HUES48 (cell line): ENCODE measurements around the gene EMILIN2.

ENCODE experiments used
- H3K27ac ChIP-seq: one replicate; pipeline ENCODE4 v1.7.0; 2013; ENCODE audit warnings: low read depth, low read length, inconsistent platforms
- H3K27me3 ChIP-seq: 2 replicates; pipeline ENCODE4 v1.6.1; 2013; ENCODE audit warnings: mild to moderate bottlenecking, low read length; ENCODE audit not compliant: control insufficient read depth, insufficient read depth
- H3K36me3 ChIP-seq: 2 replicates; pipeline ENCODE4 v1.6.1; 2013; ENCODE audit warnings: low read length; ENCODE audit not compliant: control insufficient read depth, insufficient read depth
- H3K4me1 ChIP-seq: 2 replicates; pipeline ENCODE4 v1.6.1; 2013; ENCODE audit warnings: mild to moderate bottlenecking, low read length; ENCODE audit not compliant: control insufficient read depth, insufficient read depth
- H3K4me3 ChIP-seq: 2 replicates; pipeline ENCODE4 v1.5.1; 2013; ENCODE audit warnings: mild to moderate bottlenecking, low read depth, low read length
- H3K9ac ChIP-seq: 2 replicates; pipeline ENCODE4 v1.6.1; 2013; ENCODE audit warnings: mild to moderate bottlenecking, low read depth, low read length, moderate library complexity
- H3K9me3 ChIP-seq: 2 replicates; pipeline ENCODE4 v1.6.1; 2013; ENCODE audit warnings: low read length; ENCODE audit not compliant: control insufficient read depth, insufficient read depth

The EMILIN2 gene

DNA sequence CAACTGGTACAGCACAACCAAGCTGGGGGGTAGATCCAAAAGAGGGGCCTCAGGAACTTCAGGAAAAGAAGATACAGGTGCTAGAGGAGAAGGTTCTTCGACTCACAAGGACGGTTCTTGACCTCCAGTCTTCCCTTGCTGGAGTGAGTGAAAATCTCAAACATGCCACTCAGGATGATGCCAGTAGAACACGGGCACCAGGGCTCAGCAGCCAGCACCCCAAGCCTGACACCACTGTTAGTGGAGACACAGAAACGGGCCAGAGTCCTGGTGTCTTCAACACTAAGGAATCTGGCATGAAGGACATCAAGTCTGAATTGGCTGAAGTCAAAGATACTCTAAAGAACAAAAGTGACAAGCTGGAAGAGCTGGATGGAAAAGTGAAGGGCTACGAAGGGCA, 43.8 kb downstream of the EMILIN2 start:
- Histone ChIP-seq H3K27ac (no peak overlapping the region), H3K9ac (no peak overlapping the region), H3K4me1 (no peaks in the 10 kb centered on the region), H3K9me3 (no peaks in the 10 kb centered on the region), H3K27me3 (no peaks in the 10 kb centered on the region), H3K4me3 (no peak overlapping the region), H3K36me3 (no peaks in the 10 kb centered on the region)

DNA sequence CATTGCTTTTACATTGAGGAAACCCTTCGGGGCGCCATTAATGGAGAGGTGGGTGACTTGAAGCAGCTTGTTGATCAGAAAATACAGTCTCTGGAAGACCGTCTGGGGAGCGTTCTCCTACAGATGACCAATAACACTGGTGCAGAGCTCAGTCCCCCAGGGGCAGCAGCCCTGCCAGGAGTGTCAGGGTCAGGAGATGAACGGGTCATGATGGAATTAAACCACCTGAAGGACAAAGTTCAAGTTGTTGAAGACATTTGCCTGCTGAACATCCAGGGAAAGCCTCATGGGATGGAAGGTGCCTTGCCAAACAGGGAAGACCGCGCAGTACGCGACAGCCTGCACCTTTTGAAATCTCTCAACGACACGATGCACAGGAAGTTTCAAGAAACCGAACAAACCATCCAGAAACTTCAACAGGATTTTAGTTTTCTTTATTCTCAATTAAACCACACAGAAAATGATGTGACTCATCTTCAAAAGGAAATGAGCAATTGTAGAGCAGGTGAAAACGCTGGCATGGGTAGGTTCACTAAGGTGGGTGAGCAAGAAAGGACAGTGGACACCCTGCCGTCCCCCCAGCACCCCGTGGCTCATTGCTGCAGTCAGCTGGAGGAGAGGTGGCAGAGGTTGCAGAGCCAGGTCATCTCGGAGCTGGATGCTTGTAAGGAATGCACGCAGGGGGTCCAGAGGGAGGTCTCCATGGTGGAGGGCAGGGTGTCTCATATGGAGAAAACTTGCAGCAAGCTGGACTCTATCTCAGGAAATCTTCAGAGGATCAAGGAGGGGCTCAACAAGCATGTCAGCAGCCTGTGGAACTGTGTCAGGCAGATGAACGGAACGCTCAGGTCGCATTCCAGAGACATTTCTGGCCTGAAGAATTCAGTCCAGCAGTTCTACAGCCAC, 45.0 kb downstream of the EMILIN2 start:
- no peaks in the 10 kb centered on the region for H3K4me1 ChIP-seq
- H3K9me3 ChIP-seq, result no peaks in the 10 kb centered on the region
- H3K4me3 ChIP-seq, result no peak overlapping the region
- no peaks in the 10 kb centered on the region for H3K36me3 ChIP-seq
- H3K27ac ChIP-seq, result no peak overlapping the region
- H3K9ac ChIP-seq, result no peak overlapping the region
- no peaks in the 10 kb centered on the region for H3K27me3 ChIP-seq

DNA sequence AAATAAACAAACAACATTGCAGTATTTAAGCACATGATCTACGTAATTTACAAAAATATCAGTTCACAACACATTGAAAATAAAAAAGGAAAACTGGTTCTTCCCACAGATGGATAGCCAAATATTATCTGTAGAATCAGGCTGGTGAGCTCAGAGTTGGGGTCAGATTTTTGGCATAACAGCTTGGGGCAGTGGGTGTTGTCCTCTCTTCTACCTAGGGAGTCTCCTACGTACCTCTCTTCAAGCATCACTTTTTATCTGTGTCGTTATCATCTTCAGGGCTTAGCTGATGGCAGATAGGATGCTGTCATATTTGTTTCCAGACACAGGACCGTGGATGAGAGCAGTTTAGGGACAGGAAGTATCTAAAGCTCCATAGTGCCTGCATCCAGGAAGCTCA, 46.2 kb downstream of the EMILIN2 start:
- Histone ChIP-seq H3K27ac (no peak overlapping the region), H3K9me3 (no peaks in the 10 kb centered on the region), H3K27me3 (no peaks in the 10 kb centered on the region), H3K36me3 (no peaks in the 10 kb centered on the region), H3K4me1 (peaks cover 3% of the 10 kb centered on the region; the same call in 1 of the 2 replicates), H3K4me3 (no peak overlapping the region), H3K9ac (no peak overlapping the region)

GRCh38 chr18:2893676-2894075, 46.9 kb downstream of the EMILIN2 start:
- Histone ChIP-seq H3K4me1 (peaks cover 3% of the 10 kb centered on the region; the same call in 1 of the 2 replicates), H3K9me3 (no peaks in the 10 kb centered on the region), H3K27ac (peak overlapping the region; percentile 37), H3K9ac (no peak overlapping the region), H3K27me3 (no peaks in the 10 kb centered on the region), H3K36me3 (no peaks in the 10 kb centered on the region), H3K4me3 (no peak overlapping the region)

DNA sequence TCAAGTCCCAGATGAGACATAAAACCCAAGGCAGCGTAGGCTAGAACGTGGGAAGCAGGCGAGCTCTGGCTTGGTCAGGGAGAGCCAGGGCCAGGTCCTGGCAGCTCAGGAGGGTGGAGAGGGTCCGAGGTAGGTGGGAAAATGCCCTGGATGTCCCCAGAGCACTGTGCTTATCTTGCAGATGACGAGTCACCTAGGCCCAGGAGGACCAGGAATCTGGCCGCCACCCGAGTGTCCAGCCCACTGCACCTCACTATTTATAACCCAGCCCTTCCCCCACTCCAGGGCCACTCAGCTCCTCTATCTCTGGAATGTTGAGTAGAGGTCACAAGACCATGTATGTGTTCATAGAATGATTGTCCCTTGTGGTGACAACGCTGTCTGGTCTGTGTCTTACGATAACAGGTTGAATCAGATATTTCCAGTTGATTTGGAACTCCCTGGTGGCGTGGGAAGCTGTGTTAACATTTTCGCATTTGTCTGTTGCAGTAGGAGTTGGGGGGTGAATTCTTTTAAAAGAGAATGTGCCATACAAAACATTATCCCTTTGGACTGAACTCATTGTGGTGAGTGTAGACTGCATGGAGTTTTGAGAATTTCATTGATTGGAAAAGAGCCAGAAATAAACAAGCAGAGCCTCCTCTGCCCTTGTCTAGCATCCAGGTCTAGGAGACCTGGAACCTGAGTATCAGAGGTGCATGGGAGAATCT, 47.5 kb downstream of the EMILIN2 start:
- H3K27me3 ChIP-seq, result no peaks in the 10 kb centered on the region
- no peaks in the 10 kb centered on the region for H3K9me3 ChIP-seq
- H3K4me3 ChIP-seq, result no peak overlapping the region
- peak overlapping the region; percentile 37 for H3K27ac ChIP-seq
- no peaks in the 10 kb centered on the region for H3K36me3 ChIP-seq
- H3K9ac ChIP-seq, result no peak overlapping the region
- H3K4me1 ChIP-seq, result peaks cover 5% of the 10 kb centered on the region; the same call in 1 of the 2 replicates

DNA sequence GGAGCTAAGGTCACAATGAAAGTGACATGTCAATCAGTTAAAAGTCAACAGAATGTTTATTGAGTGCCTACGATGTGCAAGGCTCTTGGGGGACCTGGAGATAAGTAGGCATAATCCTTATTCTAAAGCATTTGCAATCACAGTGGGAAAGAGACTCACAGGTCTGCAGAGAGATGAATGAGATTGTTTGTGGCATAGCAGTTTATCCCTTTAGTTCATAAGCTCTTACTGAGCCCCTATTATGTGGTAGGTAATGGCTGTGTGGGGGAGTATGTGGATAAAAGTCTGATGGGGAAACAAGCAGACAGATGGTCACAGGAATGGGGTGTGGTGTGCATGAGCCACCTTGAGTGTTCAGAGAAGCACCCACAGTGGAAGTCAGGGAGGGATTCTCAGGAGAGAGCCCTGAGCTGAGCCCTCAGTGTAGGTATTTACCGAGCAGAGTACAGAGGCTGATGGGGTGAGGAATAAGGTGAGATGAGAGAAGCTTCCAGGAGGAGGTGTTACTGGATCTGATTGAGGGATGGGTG, 48.1 kb downstream of the EMILIN2 start:
- Histone ChIP-seq H3K9me3 (no peaks in the 10 kb centered on the region), H3K4me1 (peaks cover 5% of the 10 kb centered on the region; the same call in 1 of the 2 replicates), H3K27ac (no peak overlapping the region), H3K4me3 (no peak overlapping the region), H3K27me3 (no peaks in the 10 kb centered on the region), H3K36me3 (no peaks in the 10 kb centered on the region), H3K9ac (no peak overlapping the region)

GRCh38 chr18:2895391-2895790, 48.6 kb downstream of the EMILIN2 start:
- Histone ChIP-seq H3K27me3 (no peaks in the 10 kb centered on the region), H3K4me1 (peaks cover 5% of the 10 kb centered on the region; the same call in 1 of the 2 replicates), H3K36me3 (no peaks in the 10 kb centered on the region), H3K9me3 (no peaks in the 10 kb centered on the region), H3K27ac (no peak overlapping the region), H3K4me3 (no peak overlapping the region), H3K9ac (no peak overlapping the region)

GRCh38 chr18:2896990-2897389, 50.2 kb downstream of the EMILIN2 start:
- no peak overlapping the region for H3K9ac ChIP-seq
- H3K27ac ChIP-seq, result no peak overlapping the region
- no peaks in the 10 kb centered on the region for H3K36me3 ChIP-seq
- no peaks in the 10 kb centered on the region for H3K9me3 ChIP-seq
- H3K27me3 ChIP-seq, result no peaks in the 10 kb centered on the region
- H3K4me1 ChIP-seq, result peaks cover 5% of the 10 kb centered on the region; the same call in 1 of the 2 replicates
- H3K4me3 ChIP-seq, result no peak overlapping the region

DNA sequence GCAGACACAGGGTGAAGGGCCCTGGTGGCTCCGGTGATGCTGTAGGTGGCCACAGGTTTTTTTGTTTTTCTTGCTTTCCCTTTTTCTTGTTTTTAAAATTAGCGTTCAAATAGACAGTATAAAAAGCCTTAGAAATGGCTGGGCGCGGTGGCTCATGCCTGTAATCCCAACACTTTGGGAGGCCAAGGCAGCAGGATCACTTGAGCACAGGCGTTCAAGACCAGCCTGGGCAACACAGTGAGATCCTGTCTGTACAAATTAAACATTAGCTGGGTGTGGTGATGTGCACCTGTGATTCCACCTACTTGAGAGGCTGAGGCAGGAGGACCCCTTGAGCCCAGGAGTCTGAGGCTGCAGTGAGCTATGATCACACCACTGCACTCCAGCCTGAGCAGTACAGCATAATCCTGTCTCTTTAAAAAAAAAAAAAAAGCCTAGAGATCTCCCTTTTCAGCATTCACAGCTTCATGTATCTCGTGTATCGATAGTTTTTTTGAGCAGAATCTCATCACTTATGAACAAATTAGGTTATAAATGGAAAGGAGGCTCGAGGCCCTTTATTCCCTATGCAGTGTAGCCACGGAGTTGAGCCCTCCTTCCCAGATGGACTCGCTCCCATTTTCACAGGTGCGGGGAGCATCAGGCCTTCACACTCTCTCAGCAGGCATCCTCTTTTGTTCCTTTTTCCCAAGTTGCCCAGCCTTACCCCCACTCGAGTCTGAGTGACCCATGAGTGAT, 50.8 kb downstream of the EMILIN2 start:
- H3K4me3 ChIP-seq, result no peak overlapping the region
- H3K9me3 ChIP-seq, result no peaks in the 10 kb centered on the region
- H3K9ac ChIP-seq, result no peak overlapping the region
- no peaks in the 10 kb centered on the region for H3K27me3 ChIP-seq
- H3K36me3 ChIP-seq, result no peaks in the 10 kb centered on the region
- peak overlapping the region; percentile 3 for H3K27ac ChIP-seq
- H3K4me1 ChIP-seq, result peaks cover 5% of the 10 kb centered on the region; the same call in 1 of the 2 replicates

- H3K4me1 ChIP-seq, result peaks cover 5% of the 10 kb centered on the region; the same call in 1 of the 2 replicates
- no peak overlapping the region for H3K4me3 ChIP-seq
- H3K36me3 ChIP-seq, result no peaks in the 10 kb centered on the region
- H3K27ac ChIP-seq, result peak overlapping the region; percentile 3
- H3K9me3 ChIP-seq, result no peaks in the 10 kb centered on the region
- no peak overlapping the region for H3K9ac ChIP-seq
- H3K27me3 ChIP-seq, result no peaks in the 10 kb centered on the region
Observed at GRCh38 chr18:2898186-2898640, 51.4 kb downstream of the EMILIN2 start.
